ENCODE results near the gene PCP4.

DNA sequence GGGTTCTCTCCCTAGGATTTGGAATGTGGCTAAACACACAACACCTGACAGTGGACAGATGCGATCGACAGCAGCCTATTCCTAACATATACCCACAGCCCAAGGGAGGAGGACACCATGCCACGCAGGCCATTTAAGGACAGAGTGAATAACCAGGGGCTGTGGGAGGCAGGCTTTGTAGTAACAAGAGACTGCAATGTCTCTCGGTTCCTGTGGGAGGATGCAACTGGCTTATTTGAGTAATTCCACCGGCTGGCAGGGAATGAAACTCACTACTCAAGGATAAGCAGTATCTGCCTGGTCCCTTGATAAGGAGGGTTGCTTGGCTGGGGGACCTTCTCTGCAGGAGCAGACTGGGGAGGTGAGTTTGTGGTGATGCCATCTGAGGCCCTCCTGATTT is 109.6 kb downstream of the PCP4 start:
- TF ChIP-seq POLR2AphosphoS5 (IDR thresholded peaks at IDR 0.05; ENCODE audit: low read depth, low read length) (no peak), POLR2A (IDR thresholded peaks at IDR 0.05; ENCODE audit: low read depth, low read length) (no peak), TAF1 (IDR thresholded peaks at IDR 0.05; ENCODE audit: borderline replicate concordance, low read depth, low read length) (no peak)

All from GM12892 (cell line).